HG03460 (cell line): Measurements from ENCODE around the gene KMT5C.
"Not testable (repeated sequence)": the region's sequence is repeated elsewhere in the genome, so short reads cannot be mapped to it uniquely, and the experiment has no call there.

Experiments
- ATAC-seq: cut with Tn5 transposase; IDR thresholded peaks from one replicate; pipeline ENCODE4 v1.9.1; 2021; ENCODE audit not compliant: unreplicated experiment

KMT5C gene

GRCh38 chr19:55316646-55317045, 23.0 kb upstream of the KMT5C start:
- ATAC-seq = no peak

- ATAC-seq = no peak
Observed at GRCh38 chr19:55319785-55320184, 19.9 kb upstream of the KMT5C start.

GRCh38 chr19:55320844-55321419, 18.7 kb upstream of the KMT5C start:
- no peak for ATAC-seq

- ATAC-seq = no peak
Observed at GRCh38 chr19:55321466-55322137, 18.1 kb upstream of the KMT5C start.

- no peak for ATAC-seq
Observed at GRCh38 chr19:55322204-55322885, 17.3 kb upstream of the KMT5C start.

- no peak for ATAC-seq
Observed at GRCh38 chr19:55324662-55325061, 15.0 kb upstream of the KMT5C start.

- ATAC-seq = no peak
Observed at GRCh38 chr19:55325172-55325571, 14.5 kb upstream of the KMT5C start, which contains the start of gene TMEM150B. Gene TMEM150B (minus strand): TSS chr19:55325341. CDS start chr19:55321036, 4,305 bp downstream.

GRCh38 chr19:55328774-55329318, 10.8 kb upstream of the KMT5C start:
- ATAC-seq = not testable (repeated sequence)

- ATAC-seq = not testable (repeated sequence)
Observed at GRCh38 chr19:55329791-55330190, 9.9 kb upstream of the KMT5C start.

GRCh38 chr19:55333870-55334269, 5.8 kb upstream of the KMT5C start:
- no peak for ATAC-seq

GRCh38 chr19:55336101-55336500, 3.6 kb upstream of the KMT5C start:
- no peak for ATAC-seq

- no peak for ATAC-seq
Observed at GRCh38 chr19:55339889-55340783, 460 bp downstream of the KMT5C start.

GRCh38 chr19:55340784-55341147, 1.1 kb downstream of the KMT5C start:
- ATAC-seq = no peak

GRCh38 chr19:55341171-55341588, 1.5 kb downstream of the KMT5C start:
- ATAC-seq = no peak

GRCh38 chr19:55341595-55342531, 2.2 kb downstream of the KMT5C start:
- ATAC-seq = no peak

- no peak for ATAC-seq
Observed at GRCh38 chr19:55344444-55344843, 4.8 kb downstream of the KMT5C start.

- no peak for ATAC-seq
Observed at GRCh38 chr19:55345101-55345817, 5.6 kb downstream of the KMT5C start.

GRCh38 chr19:55345818-55346724, 6.4 kb downstream of the KMT5C start:
- ATAC-seq = no peak
